Left lung (tissue), 10 donors: ENCODE data around the gene DOCK10. TPM values are rescaled to one million over a fixed set of nuclear protein-coding genes. Genes with fewer than 3 reads are reported as not detected.
A peak's percentile ranks its signal among the peaks of the same experiment; 100 is the strongest.

ENCODE experiments used
- ATAC-seq: fragments of 200-7000 bp; cut with Tn5 transposase; one replicate; pipeline ENCODE4 v1.9.1; 2020; ENCODE audit warnings: moderate library complexity
- DNase-seq, 4 donors: peaks; one replicate each; pipeline ENCODE4 v3.0.0-alpha.2; 2013 to 2020
- H3K27ac ChIP-seq, 2 donors: fragments of 200-600 bp; sonication (generic) in 1 of 2; one replicate each; pipeline versions ENCODE4 v1.5.0 to v1.8.0; 2020 to 2021
- H3K27me3 ChIP-seq, 2 donors: fragments of 200-600 bp; sonication (generic) in 1 of 2; one replicate each; pipeline versions ENCODE4 v1.5.0 to v1.8.0; 2020 to 2021
- H3K36me3 ChIP-seq, 2 donors: fragments of 200-600 bp; sonication (generic) in 1 of 2; one replicate each; pipeline versions ENCODE4 v1.5.0 to v1.8.0; 2020 to 2021
- H3K4me1 ChIP-seq, 2 donors: fragments of 200-600 bp; one replicate each; pipeline ENCODE4 v1.8.0; 2021
- H3K4me3 ChIP-seq, 2 donors: fragments of 200-600 bp; sonication (generic) in 1 of 2; one replicate each; pipeline versions ENCODE4 v1.5.0 to v1.8.0; 2020 to 2021; ENCODE audit warnings: mild to moderate bottlenecking in 1 of 2
- H3K9me3 ChIP-seq, 2 donors: fragments of 200-600 bp; sonication (generic) in 1 of 2; one replicate each; pipeline versions ENCODE4 v1.5.0 to v1.8.0; 2020 to 2021
- intact Hi-C, 2 donors: fragments of 100-400 bp; cut with DNase I; formaldehyde crosslinking; loops; one replicate each; pipeline versions ENCODE4 v1.11.2 to v1.14.2; 2022
- polyA plus RNA-seq, 6 donors: library from polyadenylated mRNA; unstranded; fragments of 120-200 nt; gene quantifications; one replicate each; pipeline ENCODE4 v1.2.1, GENCODE V29; 2013; ENCODE audit not compliant: insufficient read length in 6 of 6
- total RNA-seq, 2 donors: library from RNA; stranded (reverse); fragmentation: NEBNext Ultra II Directional; extraction: Animal tissue kit (Norgen Biotek cat#: 25700); gene quantifications; one replicate each; pipeline ENCODE4 v1.2.1, GENCODE V29; 2021
- TF ChIP-seq, protein P1 (sequence below), 2 donors: fragments of 200-600 bp; sonication (generic) in 1 of 2; IDR thresholded peaks; one replicate each; pipeline versions ENCODE4 v1.5.0 to v1.8.0; 2021; ENCODE audit warnings: antibody characterized with exemption in 2 of 2
- donor health status: DM: no; HTN: yes; CAD: no.
- donor health status: DM: no; HTN: no; CAD: no.

DOCK10 gene
- total and polyA plus RNA-seq, 8 donors, result 17.8 to 55.9 (median 45.6) TPM

- no peaks in the 10 kb centered on the region for H3K27me3 ChIP-seq
- no peaks in the 10 kb centered on the region for H3K36me3 ChIP-seq
- H3K4me3 ChIP-seq, result no peak overlapping the region
- TF ChIP-seq, protein P1, sequence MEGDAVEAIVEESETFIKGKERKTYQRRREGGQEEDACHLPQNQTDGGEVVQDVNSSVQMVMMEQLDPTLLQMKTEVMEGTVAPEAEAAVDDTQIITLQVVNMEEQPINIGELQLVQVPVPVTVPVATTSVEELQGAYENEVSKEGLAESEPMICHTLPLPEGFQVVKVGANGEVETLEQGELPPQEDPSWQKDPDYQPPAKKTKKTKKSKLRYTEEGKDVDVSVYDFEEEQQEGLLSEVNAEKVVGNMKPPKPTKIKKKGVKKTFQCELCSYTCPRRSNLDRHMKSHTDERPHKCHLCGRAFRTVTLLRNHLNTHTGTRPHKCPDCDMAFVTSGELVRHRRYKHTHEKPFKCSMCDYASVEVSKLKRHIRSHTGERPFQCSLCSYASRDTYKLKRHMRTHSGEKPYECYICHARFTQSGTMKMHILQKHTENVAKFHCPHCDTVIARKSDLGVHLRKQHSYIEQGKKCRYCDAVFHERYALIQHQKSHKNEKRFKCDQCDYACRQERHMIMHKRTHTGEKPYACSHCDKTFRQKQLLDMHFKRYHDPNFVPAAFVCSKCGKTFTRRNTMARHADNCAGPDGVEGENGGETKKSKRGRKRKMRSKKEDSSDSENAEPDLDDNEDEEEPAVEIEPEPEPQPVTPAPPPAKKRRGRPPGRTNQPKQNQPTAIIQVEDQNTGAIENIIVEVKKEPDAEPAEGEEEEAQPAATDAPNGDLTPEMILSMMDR (IDR thresholded peaks at IDR 0.05), result no peak
- H3K27ac ChIP-seq, result no peak overlapping the region
- no peak for ATAC-seq
- H3K9me3 ChIP-seq, result no peaks in the 10 kb centered on the region
- no peaks in the 10 kb centered on the region for H3K4me1 ChIP-seq
- no peak for DNase-seq
- intact Hi-C loops, result no loop called here
Measured at GRCh38 chr2:225086439-225086838, 44.2 kb upstream of the DOCK10 start.

- H3K4me1 ChIP-seq, result no peaks in the 10 kb centered on the region
- H3K4me3 ChIP-seq, result no peak overlapping the region
- H3K27ac ChIP-seq, result no peak overlapping the region
- TF ChIP-seq, protein P1 (IDR thresholded peaks at IDR 0.05), result no peak
- ATAC-seq, result peak; percentile 52
- no peaks in the 10 kb centered on the region for H3K36me3 ChIP-seq
- DNase-seq, result no peak
- H3K9me3 ChIP-seq, result no peaks in the 10 kb centered on the region
- intact Hi-C loops, result no loop called here
- no peaks in the 10 kb centered on the region for H3K27me3 ChIP-seq
Measured at GRCh38 chr2:225083276-225083675, 41.0 kb upstream of the DOCK10 start.

GRCh38 chr2:225076125-225076524, 33.9 kb upstream of the DOCK10 start:
- no peaks in the 10 kb centered on the region for H3K36me3 ChIP-seq
- no peaks in the 10 kb centered on the region for H3K4me1 ChIP-seq
- TF ChIP-seq, protein P1 (IDR thresholded peaks at IDR 0.05), result no peak
- no peak overlapping the region for H3K27ac ChIP-seq
- no peaks in the 10 kb centered on the region for H3K27me3 ChIP-seq
- no peak for ATAC-seq
- DNase-seq, result no peak
- no peak overlapping the region for H3K4me3 ChIP-seq
- no peaks in the 10 kb centered on the region for H3K9me3 ChIP-seq
- intact Hi-C loops, result no loop called here

GRCh38 chr2:225074919-225075681, 32.8 kb upstream of the DOCK10 start:
- no peak overlapping the region for H3K4me3 ChIP-seq
- no peaks in the 10 kb centered on the region for H3K9me3 ChIP-seq

GRCh38 chr2:225074366-225074765, 32.1 kb upstream of the DOCK10 start:
- intact Hi-C loops, result no loop called here
- TF ChIP-seq, protein P1 (IDR thresholded peaks at IDR 0.05), result no peak
- no peaks in the 10 kb centered on the region for H3K36me3 ChIP-seq
- H3K27ac ChIP-seq, result no peak overlapping the region
- H3K27me3 ChIP-seq, result no peaks in the 10 kb centered on the region
- H3K4me3 ChIP-seq, result no peak overlapping the region
- DNase-seq, result no peak
- no peak for ATAC-seq
- no peaks in the 10 kb centered on the region for H3K9me3 ChIP-seq
- no peaks in the 10 kb centered on the region for H3K4me1 ChIP-seq

More at GRCh38 chr2:225074919-225075681, 32.8 kb upstream of the DOCK10 start:
- ATAC-seq (peak; percentile 60), DNase-seq (peak in 1 of 4 donors; percentile 16)
- H3K27me3 ChIP-seq, result no peaks in the 10 kb centered on the region
- TF ChIP-seq, protein P1 (IDR thresholded peaks at IDR 0.05), result no peak
- H3K4me1 ChIP-seq, result no peaks in the 10 kb centered on the region
- intact Hi-C loops, result no loop called here
- H3K27ac ChIP-seq, result no peak overlapping the region
- H3K36me3 ChIP-seq, result no peaks in the 10 kb centered on the region
